NCI-H1930 (cell line): ENCODE data around the gene CKS2.
A peak's percentile ranks its signal among the peaks of the same experiment; 100 is the strongest.
"Not testable (repeated sequence)": the region's sequence is repeated elsewhere in the genome, so short reads cannot be mapped to it uniquely, and the experiment has no call there.

Experiments
- DNase-seq, 2 experiments: peaks; one replicate each; lab custom pipeline; 2025; lab: John Stamatoyannopoulos, UW

Gene CKS2

GRCh38 chr9:89311346-89312221 is 589 bp downstream of the CKS2 start:
- DNase-seq, result no peak

DNA sequence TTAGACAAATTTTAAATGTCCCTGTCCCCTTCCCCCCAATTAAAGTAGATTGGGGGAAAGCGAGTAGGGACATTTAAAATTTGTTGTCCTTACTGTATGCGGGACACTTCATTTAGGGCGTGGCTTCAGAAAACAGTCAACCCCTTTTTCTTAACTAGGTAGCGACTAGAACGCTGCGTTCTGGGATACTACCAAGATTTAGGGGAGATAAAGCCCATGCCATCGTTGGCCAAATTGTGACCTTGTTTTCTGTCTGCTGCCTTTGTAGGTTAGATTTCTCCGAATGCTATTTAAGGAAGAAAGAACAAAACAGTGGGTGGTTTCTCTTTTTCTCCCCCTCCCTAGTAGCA is 1.2 kb downstream of the CKS2 start:
- DNase-seq, result no peak

DNA sequence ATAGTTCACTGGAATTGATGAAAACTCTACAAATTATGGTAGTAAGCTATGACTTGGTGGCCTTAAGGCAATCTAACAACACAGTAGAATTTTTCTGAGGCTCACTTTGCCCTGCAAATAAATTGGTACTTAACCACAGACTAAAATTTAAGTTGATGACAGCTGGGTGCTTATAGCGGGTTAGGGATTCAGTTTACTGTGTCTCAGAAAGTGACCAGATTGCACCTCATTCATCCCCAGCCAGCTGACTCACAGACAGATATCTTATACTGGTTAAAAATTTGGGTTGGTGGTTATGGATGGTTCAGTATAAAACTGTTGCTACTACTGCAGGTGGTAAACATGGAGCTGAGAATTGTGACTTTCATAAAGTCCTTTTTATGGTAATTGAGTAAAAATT is 2.8 kb downstream of the CKS2 start:
- no peak for DNase-seq

DNA sequence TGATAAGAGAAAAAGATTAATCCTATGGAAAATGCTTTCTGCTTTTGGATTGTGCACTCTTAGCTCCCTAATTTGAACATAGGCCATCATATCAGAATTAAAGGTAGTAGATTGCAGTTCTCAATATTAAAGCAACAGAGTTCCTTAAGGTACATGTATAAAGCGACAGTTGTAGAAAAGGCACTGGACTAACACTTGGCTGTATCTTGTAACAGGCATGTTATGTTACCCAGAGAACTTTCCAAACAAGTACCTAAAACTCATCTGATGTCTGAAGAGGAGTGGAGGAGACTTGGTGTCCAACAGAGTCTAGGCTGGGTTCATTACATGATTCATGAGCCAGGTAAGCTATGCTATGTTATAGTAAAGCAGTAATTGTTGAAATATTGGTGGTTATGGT is 4.0 kb downstream of the CKS2 start:
- no peak for DNase-seq

- no peak for DNase-seq
Observed at GRCh38 chr9:89315482-89315881, 4.5 kb downstream of the CKS2 start.

GRCh38 chr9:89317282-89317681 is 6.3 kb downstream of the CKS2 start:
- DNase-seq, result no peak

- DNase-seq, result peak; percentile 90 to 96
Observed at GRCh38 chr9:89318123-89319014, 7.4 kb downstream of the CKS2 start, which contains the start of gene SECISBP2. SECISBP2 (plus strand) TSS chr9:89318500; CDS start chr9:89318577, 77 bp downstream.

- DNase-seq, result no peak
Observed at GRCh38 chr9:89319015-89319905, 8.3 kb downstream of the CKS2 start.

DNA sequence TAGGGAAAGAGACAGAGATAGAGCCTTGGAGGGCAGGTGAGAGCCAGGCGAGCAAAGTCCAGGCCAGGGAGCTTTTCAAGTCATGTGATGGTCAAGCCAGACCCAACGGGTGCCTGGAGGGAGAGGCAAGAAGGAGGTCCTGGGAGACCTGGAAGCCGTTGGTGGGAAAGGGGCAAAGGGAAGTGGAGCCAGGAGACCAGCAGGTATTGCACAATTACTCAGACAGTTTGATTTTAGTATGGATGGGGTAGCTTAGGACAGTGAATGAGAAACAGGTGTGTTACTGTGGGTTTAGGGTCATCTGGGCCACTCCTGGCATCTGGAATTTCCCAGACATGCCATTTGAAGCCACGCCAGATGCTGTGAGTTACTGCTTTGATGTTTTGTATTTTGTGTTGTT is 12.4 kb downstream of the CKS2 start:
- DNase-seq, result no peak

- DNase-seq, result no peak
Observed at GRCh38 chr9:89325733-89326132, 14.7 kb downstream of the CKS2 start.

GRCh38 chr9:89328064-89328463 is 17.1 kb downstream of the CKS2 start:
- DNase-seq, result no peak

DNA sequence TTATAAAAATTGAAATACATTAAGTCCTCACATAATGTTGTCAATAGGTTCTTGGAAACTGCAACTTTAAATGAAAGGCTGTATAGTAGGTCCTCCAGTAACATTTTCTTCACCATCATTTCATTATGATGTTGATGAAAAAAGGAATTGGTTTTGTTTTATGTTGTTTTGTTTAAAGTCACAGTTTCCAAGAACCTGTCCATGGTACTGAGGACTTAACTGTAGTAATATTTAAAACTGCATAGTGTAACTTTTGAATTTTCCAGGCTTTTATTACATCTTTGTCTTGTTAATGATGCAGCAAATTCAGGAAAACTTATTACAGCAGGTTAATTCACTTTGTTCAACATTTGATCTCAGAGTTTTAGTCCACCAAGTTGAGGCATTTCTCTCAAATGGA is 18.9 kb downstream of the CKS2 start:
- no peak for DNase-seq

- no peak for DNase-seq
Observed at GRCh38 chr9:89330513-89330912, 19.5 kb downstream of the CKS2 start.

- DNase-seq, result no peak
Observed at GRCh38 chr9:89339807-89340206, 28.8 kb downstream of the CKS2 start.

DNA sequence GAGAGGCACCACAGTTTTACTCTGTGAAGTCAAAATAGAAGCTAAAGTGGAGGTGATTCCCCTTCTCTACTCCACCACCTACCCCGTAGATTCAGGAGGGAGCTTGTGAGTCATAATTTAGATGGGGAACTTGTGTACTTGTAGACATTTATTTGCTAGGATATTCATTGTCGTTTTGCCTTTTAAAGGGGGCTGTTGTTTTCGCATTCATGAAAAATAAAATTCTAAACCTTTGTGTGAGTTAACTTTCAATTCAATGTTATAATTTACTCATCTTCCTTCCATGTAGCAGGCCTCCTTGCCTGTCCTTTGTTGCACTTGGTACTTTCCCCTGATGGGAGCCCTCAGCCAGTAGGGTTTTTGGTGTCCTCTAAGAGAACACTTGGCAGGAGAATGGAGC is 29.3 kb downstream of the CKS2 start:
- DNase-seq, result no peak

DNA sequence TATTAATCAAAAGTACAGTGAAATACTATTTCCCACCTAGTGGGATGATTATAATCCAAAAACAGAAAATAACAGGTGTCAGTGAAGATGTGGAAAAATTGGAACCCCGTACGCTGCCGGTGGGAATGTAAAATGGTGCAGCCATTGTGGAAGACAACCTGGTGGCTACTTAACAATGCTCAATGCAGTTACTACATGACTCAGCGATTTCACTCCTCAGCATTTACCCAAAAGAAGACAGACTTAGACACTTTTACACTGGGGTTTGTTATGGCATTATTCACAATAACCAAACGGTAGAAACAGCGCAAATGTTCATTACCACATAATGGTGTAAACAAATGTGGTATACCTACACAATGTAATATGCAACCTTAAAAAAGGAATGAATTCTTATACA is 31.2 kb downstream of the CKS2 start:
- no peak for DNase-seq

- DNase-seq, result no peak
Observed at GRCh38 chr9:89342948-89343347, 32.0 kb downstream of the CKS2 start.

DNA sequence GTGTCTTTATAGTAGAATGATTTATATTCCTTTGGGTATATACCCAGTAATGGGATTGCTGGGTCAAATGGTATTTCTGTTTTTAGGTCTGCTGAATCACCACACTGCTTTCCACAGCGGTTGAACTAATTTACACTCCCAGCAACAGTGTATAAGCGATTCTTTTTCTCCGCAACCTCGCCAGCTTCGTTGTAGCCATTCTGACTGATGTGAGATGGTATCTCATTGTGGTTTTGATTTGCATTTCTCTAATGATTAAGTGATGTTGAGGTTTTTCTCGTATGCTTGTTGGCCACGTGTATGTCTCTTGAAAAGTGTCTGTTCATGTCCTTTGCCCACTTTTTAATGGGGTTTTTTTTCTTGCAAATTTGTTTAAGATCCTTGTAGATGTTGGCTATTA is 32.8 kb downstream of the CKS2 start:
- not testable (repeated sequence) for DNase-seq

- DNase-seq, result no peak
Observed at GRCh38 chr9:89345476-89345875, 34.5 kb downstream of the CKS2 start.

GRCh38 chr9:89346696-89347095 is 35.7 kb downstream of the CKS2 start:
- DNase-seq, result no peak

DNA sequence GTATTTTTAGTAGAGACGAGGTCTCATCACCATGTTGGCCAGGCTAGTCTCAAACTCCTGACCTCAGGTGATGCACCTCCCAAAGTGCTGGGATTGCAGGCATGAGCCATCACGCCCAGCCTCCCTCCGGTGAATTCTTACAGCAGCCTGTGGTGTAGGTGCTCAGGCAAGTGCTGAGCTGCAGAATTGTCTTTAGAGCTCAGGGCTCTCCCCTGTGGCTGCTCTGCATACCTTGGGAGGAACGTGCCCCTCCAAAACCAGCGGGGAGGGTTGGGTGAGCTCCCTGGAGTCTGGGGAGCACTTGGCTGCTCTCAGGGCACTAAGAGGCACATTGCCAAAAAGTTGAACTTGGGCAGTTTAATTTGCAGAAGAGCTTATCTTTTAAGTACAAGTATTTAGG is 36.7 kb downstream of the CKS2 start:
- DNase-seq, result no peak

DNA sequence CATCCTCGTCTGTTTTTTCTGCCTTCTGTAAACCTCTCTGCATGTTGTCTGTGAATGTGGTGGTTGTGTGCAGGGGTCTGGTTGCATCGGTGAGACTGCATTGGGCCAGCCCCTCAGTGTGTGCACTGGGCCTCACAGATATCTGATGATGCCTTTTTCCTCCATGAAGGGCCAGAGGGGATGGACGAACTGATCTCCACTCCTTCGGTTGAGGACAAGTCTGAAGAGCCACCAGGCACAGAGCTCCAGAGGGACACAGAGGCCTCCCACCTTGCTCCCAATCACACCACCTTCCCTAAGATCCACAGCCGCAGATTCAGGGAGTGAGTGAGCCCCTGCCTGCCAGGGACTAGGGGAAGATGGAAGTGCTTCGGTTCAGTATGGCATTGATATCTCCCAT is 38.6 kb downstream of the CKS2 start:
- no peak for DNase-seq
